PC-9 (cell line): ENCODE data around the gene TRPV3.

ENCODE experiments used
- EZH2 ChIP-seq: fragments of 200-600 bp; sonication (generic); IDR thresholded peaks from 2 replicates; pipeline ENCODE4 v1.8.0; 2017; ENCODE audit warnings: antibody characterized with exemption, low read depth
- TF ChIP-seq, protein P1 (sequence below): fragments of 200-600 bp; sonication (generic); conservative IDR thresholded peaks from 2 replicates; pipeline ENCODE4 v1.6.1; 2017; ENCODE audit warnings: mixed run types, antibody characterized with exemption, mild to moderate bottlenecking, moderate library complexity

- TF ChIP-seq EZH2: no peak
- TF ChIP-seq, protein P1, sequence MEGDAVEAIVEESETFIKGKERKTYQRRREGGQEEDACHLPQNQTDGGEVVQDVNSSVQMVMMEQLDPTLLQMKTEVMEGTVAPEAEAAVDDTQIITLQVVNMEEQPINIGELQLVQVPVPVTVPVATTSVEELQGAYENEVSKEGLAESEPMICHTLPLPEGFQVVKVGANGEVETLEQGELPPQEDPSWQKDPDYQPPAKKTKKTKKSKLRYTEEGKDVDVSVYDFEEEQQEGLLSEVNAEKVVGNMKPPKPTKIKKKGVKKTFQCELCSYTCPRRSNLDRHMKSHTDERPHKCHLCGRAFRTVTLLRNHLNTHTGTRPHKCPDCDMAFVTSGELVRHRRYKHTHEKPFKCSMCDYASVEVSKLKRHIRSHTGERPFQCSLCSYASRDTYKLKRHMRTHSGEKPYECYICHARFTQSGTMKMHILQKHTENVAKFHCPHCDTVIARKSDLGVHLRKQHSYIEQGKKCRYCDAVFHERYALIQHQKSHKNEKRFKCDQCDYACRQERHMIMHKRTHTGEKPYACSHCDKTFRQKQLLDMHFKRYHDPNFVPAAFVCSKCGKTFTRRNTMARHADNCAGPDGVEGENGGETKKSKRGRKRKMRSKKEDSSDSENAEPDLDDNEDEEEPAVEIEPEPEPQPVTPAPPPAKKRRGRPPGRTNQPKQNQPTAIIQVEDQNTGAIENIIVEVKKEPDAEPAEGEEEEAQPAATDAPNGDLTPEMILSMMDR: no peak
Observed at GRCh38 chr17:3544365-3544764, 13.2 kb downstream of the TRPV3 start.
